Measurements from ENCODE around the gene ELF1.

The ELF1 gene

DNA sequence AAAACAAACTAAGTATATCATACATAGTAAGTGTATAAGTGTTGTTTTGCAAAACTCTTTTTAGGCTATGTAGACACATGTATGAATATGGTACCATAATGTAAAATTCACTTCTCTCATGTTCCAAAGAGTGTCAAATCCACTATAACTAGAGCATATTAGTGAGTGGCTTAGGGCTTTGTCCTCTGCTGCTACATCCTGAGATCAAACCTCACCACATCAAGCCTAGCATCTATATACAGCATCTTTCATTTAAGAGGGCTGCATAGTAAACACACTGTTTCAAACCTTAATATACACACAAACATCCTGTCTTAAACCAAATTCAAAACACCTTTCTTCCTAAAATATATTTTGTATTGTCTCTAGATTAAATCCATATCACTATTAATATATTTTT, 38.7 kb downstream of the ELF1 start:
- no peak for DNase-seq

DNA sequence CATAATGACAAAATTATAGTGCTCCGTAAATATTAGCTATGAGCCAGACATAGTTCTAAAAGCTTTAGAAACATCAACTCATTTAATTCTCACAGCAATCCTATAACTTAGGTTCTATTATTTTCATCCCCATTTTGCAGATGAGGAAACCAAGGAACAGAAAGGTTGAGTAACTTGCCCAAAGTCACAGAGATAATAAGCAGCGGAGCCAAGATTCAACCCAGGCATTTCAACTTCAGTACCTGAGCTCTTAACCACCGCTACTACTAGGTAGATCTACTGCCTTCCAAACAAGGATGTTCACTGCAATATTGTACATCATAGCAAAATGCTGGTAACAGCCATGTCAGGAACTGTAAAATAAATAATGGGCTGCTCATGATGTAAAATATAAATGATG, 39.9 kb downstream of the ELF1 start:
- DNase-seq = no peak

DNA sequence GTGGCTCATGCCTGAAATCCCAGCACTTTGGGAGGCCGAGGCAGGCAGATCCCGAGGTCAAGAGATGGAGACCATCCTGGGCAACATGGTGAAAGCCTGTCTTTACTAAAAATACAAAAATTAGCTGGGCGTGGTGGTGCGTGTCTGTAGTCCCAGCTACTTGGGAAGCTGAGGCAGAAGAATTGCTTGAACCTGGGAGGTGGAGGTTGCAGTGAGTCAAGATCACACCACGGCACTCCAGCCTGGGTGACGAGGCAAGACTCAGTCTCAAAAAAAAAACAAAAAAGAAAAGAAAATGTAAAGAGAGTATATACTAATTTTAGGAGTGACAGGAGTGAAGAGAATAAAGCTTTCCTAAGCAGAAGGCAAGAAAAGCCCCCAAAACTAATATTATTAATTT, 41.0 kb downstream of the ELF1 start:
- DNase-seq = peak; percentile 32

DNA sequence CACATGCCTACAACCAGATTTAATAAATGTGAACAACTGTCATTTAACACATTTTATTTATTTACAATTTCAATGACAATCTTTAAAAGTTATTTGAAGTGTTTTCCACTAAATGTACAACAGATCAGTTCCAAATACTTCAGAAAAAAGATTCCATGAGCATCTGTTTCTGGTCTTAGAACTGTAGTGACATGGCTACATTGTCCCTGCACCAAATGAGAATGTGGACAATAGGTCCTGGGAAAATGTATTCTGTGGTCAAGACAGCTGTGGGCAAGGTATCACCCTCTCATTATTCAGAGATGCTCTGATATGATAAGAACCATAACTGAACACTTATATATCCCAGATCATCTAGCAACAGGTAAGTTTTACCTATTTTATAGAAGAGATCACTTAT, 43.7 kb downstream of the ELF1 start:
- no peak for DNase-seq

DNA sequence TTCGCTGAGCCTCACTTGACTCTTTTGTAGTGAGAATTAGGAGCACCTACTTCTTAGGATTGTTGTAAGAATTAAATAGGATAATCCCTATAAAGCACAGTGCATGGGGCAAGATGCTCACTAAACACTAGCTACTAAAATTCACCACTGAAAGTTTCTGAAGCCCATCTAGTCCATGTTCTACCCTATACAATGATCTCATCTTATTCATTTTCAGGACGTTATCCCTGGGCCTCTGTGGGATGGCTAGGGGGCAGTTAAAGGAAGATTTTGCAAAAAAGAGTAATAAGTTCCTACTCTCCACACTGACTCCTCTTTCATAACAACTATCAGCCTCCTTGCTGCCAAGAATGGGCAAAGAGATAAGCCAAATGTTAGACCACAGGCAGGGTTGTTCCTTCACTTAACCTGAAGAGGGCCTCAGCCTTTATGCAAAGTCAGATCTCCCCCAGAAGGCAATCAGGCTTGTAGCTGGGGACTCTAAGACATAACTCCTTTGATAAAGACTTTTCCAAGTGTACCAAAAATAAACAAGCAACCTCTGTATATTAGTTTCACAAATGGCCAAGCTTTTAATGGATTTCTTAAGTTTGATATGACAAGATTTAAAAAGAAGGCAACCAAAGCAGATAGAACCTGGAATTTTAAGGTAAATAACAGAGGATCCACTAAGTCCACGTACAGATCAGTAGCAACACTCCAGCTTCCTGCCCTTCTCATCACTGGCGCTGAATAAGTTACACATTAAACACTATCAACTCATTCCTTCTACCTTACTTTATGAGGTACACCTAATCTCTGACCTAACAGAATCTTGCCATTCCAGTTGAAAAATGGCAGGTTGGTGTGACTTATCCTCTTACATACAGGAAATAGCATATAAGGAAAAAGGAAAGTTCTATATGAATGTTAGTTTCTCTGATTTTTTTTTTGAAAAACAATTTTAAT, 44.4 kb downstream of the ELF1 start:
- DNase-seq = peak; percentile 40

DNA sequence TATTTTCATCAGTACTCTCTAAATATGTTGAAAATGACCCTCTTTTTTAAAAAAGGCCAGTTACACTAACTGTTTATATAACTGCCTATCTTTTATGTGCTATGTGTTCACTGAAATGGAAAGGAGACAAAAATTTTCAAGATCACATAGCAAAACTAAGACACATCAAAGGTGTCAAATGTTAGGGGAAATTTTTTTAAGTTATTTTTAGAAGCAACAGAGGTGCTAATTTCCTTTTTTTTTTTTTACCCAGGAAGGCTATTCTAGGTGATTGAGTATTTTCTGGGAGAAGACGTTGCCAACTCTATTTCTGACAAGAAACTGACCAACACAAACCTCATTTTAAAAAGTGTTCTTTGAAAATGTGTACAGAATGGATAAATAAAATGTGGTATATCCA, 45.7 kb downstream of the ELF1 start:
- no peak for DNase-seq

DNA sequence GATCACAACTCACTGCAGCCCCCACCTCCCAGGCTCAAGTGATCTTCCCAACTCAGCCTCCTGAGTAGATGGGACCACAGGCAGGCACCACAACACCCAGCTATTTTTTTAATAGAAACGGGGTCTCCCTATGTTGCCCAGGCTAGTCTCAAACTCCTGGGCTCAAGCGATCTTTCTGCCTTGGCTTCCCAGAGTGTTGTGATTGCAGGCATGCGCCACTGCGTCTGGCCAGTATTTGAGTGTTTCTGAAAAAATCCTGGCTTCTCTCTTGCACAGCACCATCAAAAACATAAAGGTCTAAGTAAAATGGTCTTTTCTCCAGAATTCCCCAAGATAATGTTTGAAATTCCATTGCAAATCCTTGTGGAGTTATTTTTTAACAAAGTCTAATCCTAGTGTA, 47.8 kb downstream of the ELF1 start:
- DNase-seq = no peak

DNA sequence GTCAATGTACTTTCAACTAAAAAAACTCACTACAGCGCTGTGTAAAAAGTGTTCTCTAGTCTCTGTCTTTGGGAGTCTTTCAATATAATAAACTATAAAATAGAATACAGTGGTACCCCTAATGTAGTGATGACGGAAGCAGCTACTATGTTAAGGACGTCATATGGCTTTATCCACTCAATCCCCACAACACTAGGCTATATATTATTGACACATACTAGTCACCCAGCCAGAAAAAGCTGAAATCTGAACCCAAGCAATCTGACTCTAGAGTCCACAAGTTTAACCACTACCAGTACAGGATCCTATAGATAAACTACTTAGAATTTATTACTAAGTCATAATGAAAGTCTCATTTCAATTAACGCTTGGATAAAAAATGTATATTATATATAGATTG, 48.3 kb downstream of the ELF1 start:
- DNase-seq = no peak

DNA sequence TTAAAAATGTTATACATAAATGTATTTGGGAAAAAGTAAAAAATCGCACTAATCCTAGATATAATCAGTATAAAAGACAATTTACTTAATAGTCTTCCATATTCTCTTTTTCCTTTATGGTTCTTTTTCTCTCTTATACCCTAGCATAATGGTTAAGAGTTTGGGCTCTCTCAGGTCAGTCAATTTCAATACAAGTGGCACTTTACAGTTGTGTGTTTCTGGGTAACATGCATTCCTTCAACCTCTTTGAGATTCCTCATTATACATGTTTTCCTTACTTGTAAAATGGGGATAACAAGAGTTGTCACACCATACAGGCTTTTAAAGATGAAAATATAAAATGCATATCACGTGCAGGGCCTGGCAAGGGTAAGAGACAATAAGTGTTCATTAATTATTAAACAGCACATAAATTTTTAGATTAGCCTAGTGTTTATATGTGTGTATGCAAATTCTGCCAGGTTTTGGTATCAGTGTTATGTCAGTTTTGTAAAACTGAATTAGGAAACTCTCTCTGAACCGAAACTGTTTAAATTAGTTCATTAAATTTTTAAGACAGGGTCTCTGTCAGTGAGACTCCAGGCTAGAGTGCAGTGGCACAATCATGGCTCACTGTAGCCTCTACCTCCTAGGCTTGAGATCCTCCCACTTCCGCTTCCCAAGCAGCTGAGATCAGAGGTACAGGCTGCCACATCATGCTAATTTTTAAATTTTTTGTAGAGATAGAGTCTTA, 49.8 kb downstream of the ELF1 start:
- peak; percentile 47 for DNase-seq

DNA sequence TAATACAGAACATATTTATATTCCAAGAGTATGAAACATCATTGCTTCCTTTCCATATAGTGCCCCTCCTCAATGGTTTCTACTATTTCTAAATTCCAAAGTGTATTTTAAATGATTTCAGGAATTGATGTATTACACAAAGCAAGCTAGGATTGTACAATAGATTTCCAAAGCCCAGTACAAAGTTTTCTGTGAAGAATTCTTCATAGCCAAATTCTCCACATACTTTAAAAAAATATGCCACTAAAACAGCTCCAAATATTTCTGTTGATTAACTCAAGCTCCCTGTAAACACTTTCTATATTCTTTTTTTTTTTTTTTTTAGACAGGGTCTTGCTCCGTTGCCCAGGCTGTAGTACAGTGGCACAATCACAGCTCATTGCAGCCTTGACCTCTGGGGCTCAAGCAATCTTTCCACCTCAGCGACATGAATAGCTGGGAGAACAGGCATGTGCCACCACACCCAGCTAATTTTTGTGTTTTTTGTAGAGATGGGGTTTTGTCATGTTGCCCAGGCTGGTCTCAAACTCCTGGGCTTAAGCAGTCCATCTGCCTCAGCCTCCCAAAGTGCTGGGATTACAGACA, 50.6 kb downstream of the ELF1 start:
- no peak for DNase-seq

DNA sequence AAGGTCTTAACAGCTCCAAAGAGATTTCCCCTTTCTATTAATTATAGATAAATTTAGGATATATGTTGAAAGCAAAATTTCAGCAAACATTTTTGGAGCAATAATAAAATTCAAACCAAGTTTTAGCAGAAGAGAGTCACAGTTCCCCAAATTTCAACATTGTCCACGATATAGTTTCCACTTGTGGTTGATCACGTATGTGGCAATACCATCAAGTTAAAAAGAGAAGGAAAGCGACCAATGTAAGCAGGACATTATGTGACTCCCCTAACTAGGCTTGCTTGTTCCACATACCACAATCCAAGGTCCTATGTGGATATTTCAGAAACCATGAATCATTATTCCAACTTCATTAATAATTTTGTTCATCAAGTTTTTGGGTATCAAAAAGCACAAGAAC, 52.8 kb downstream of the ELF1 start:
- no peak for DNase-seq

DNA sequence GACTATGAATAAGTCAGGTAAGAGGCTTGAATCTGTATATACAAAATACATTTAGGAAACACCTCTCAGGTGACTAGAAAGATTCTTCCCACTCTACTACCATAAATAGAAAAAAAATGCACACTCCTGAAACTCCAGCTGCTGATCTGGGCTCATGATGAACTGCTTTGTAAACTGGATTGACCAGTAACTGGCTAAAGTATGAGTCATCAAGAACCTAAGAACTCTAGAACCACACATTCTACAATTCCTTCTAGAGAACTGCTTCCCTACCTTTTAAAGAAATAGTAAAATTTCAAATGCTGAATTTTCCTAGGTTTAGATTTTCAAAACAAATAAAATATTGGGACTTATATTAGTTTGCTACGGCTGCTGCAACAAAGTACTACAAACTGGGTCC, 55.2 kb downstream of the ELF1 start:
- DNase-seq = no peak

DNA sequence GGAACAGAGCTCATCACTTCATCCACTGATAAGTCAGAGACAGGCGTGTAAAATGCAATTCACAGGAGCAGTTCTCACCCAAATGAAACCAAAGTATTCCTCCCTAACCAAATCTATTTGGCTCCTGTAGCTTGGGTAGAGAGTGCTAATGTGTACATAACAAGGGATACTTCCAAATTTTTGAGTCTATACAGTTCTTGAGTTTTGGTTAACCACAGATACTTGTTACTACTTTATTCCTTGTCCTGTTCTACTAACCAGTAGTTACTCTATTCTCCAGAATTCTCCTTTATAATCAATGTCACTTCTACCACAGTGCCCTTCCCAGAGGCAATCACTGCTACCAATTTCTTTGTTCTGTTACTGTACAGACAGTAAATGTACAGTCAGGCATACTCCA, 57.3 kb downstream of the ELF1 start:
- no peak for DNase-seq

DNA sequence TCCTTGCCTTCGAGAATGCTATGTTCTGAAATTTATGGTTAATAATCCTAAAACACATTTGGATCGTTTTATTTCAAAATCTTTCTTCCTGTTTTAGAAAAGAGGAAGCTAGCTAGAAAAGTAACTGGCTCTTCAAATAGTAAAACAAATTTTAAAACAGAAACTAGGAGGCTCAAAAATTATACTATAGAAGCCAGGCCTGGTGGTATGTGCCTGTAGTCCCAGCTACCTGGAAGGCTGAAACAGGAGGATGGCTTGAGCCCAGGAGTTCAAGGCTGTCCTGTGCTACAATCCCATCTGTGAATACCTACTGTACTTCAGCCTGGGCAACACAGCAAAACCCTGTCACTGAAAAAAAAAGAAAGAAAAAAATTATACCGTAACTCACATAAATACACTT, 57.9 kb downstream of the ELF1 start:
- no peak for DNase-seq

DNA sequence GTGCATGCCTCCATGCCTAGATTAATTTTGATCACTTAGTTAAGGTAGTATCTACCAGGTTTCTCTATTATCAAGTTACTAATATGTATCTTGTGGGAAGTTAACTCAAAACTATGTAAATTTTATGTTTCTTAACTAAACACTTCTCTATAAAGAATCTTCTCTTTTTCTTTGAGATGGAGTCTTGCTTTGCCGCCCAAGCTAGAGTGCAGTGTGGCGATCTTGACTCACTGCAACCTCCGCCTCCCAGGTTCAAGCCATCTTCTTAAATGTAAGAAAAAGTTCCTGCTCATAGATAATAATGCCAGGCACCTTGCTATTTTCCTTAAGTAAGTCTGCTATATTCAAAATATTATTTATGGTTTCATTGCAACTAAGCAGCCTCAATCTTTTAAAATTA, 58.4 kb downstream of the ELF1 start:
- no peak for DNase-seq

DNA sequence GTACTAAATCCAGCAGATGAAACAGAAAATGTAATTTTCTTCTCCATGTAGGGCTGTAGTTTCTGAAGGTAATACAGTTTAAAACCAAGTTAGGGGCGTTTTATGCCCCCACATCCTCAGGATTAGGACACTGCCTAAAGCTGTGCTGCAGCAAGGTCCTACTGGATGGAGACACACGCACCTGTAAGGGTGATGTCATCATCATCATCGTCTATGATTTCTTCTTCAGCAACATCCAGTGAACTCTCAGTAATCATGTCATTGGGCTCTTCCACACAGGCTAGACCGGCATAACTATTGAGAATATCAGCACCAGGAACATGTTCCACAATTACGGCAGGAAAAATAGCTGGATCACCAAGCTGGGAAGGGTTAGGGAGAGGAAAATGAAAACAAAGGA, 60.5 kb downstream of the ELF1 start:
- DNase-seq = no peak

DNA sequence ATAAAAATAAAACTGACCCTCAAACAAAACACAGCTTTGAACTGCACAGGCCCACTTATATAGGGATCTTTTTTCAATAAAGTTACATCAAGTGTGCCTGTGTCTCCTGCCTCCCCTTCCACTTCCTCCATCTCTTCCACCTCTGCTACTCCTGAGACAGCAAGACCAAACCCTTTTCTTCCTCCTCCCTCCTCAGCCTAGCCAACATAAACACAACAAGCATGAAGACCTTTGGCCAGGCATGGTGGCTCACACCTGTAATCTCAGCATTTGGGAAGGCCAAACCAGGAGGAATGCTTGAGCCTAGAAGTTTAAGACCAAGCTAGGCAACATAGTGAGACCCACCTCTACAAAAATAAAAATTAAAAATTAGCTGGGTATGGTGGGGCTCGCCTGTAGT, 72.6 kb downstream of the ELF1 start:
- no peak for DNase-seq

DNA sequence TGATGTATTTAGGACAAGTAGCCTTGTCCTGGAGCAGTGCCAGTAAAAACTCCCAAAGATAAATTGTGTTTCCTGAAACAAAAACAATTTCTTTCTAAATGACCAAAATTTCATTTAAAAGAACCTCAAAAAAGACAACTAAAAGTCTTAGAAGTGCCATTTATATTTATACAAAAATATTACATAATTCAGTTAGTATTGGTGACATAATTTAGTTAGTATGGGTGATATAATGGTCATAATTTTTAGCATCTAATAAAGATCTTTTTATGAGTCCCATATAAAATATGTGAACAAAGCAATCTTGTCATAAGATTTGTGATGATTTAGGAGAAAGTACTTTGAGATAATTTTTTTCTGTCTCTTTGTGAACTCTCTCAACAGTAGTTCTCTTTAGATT, 76.0 kb downstream of the ELF1 start:
- no peak for DNase-seq

DNA sequence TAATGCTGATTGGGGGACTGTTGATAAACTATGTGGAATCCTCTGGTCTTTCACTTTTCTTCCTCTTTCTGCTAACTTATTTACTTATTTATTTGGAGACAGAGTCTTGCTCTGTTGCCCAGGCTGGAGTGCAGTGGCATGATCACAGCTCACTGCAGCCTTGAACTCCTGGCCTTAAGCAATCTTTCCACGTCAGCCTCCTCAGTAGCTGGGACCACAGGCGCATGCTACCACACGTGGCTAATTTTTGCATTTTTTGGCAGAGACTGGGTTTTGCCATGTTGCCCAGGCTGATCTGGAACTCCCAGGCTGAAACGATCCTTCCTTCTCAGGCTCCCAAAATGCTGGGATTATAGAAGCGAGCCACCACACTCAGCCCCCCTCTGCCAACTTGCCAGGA, 77.5 kb downstream of the ELF1 start:
- no peak for DNase-seq

DNA sequence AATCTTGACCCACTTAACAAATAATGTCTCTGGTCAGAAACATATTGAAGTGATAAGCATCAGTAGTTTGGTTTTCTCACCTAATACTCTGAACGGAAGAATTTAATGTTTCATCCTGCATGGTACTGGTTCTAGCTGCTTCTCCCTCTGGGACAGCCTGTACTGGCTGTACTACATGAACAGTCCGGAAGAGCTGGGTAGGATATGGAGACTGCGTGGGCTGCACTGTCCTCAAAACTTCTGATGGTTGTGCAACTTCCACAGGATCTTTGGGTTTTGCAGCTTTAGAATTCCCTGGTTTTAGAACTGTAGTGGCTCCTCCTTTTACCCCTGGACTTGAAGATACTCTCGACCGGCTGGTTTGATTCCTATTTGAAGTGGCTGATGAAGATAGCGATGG, 78.3 kb downstream of the ELF1 start:
- DNase-seq = no peak

DNA sequence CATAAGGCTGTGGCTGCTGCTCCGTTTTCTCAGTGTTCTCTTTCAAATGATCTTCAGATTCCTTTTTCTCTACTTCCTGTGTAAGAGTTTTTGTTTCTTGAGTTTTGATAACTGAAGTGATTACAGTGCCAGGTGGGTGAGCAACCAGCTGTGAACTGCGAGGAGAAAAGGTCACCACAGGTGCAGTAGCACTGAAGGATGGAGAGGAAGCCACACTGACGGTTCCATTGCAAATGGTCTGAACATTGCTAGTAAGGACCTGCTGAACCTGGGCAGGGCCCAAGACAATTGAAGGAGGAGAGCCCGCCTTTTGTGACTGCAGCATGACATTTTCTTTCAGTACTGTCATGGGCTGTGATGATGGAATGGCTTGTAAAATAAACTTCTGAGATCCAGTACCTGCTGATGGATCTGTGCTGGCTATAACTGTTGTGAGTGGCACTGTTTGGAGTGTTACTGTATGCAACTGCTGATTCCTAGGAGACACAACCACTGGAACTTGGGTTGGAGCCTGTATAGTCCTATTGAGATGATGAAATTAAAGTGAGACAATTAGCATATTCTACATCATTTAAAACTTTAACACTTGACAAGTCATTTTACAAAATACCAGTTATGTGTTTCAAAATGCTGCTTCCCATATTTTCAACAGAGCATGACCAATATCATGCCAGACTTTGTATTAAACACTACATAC, 85.5 kb downstream of the ELF1 start:
- no peak for DNase-seq

DNA sequence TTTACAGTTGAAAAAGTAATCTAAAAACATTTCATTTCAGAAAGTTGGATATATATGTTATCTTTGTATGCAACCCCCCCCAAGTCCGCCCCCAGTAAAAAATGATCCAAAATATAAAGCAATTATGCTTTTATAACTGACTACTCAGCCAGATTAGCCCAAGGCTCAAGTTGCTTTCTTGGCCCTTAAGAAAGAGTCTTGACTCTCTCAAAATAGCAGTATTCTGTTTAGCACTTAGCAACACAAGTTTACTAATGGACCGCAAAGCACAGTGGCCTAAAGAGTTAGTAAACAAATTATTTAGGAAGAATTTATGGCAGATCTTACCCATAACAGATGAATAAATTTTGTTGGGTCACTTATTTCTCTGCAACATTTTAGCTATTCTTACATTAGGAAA, 86.9 kb downstream of the ELF1 start:
- no peak for DNase-seq

DNA sequence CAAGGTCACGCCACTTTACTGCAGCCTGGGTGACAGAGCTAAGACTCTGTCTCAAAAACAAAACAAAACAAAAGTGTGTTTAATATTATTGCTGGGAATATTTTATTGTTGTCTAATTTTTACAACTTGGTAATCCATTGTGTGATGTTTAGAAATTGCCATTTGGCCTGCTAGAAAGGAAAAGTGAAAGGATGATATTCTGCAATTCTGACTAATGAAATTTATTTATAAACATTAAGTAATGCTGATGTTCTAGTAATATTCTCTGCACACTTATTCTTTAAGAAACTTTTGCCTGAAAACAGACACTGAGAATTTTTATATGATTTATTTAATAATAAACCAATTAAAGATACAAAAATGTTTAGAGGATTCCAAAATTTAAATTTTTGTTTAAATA, 87.4 kb downstream of the ELF1 start:
- DNase-seq = no peak
